Progenitor cell of endocrine pancreas (in vitro differentiated cells): Measurements from ENCODE around the gene AFG1L. TPM values are rescaled to one million over a fixed set of nuclear protein-coding genes. Genes with fewer than 3 reads are reported as not detected.
A peak's percentile ranks its signal among the peaks of the same experiment; 100 is the strongest.

Experiments
- DNase-seq: peaks from one replicate; pipeline ENCODE4 v3.0.0; 2021; ENCODE audit warnings: low spot score; ENCODE audit not compliant: unreplicated experiment
- H3K27ac Mint-ChIP-seq: 2 replicates; pipeline ENCODE4 v1.8.0; 2021; ENCODE audit warnings: mild to moderate bottlenecking, moderate library complexity, mixed read lengths
- H3K27me3 Mint-ChIP-seq: 2 replicates; pipeline ENCODE4 v1.8.0; 2021; ENCODE audit warnings: mixed read lengths
- H3K36me3 Mint-ChIP-seq: 2 replicates; pipeline ENCODE4 v1.8.0; 2022; ENCODE audit warnings: mixed read lengths; ENCODE audit not compliant: insufficient read depth
- H3K4me1 Mint-ChIP-seq: 2 replicates; pipeline ENCODE4 v1.8.0; 2021; ENCODE audit warnings: low read depth, mixed read lengths
- H3K4me3 Mint-ChIP-seq: 2 replicates; pipeline ENCODE4 v1.8.0; 2021; ENCODE audit warnings: low read depth, mild to moderate bottlenecking, moderate library complexity, mixed read lengths
- H3K9me3 Mint-ChIP-seq: 2 replicates; pipeline ENCODE4 v1.8.0; 2021; ENCODE audit warnings: low read depth, mixed read lengths
- CTCF ChIP-seq: fragments of 200-600 bp; sonication (generic); IDR thresholded peaks from one replicate; pipeline ENCODE4 v1.5.0; 2021; ENCODE audit warnings: antibody characterized with exemption, mild to moderate bottlenecking; ENCODE audit not compliant: unreplicated experiment
- total RNA-seq: library from RNA; stranded (reverse); gene quantifications from 2 replicates; pipeline ENCODE4 v1.2.1, GENCODE V29; 2021

The AFG1L gene
- total RNA-seq, 1 donor from 2014 or later: 9.6 TPM

GRCh38 chr6:108561742-108562502 is 267.1 kb downstream of the AFG1L start:
- Mint-ChIP-seq H3K36me3 (peaks cover 4% of the 10 kb centered on the region), H3K9me3 (no peaks in the 10 kb centered on the region), H3K27me3 (peaks cover 3% of the 10 kb centered on the region), H3K4me3 (peak overlapping the region; percentile 86), H3K4me1 (peaks cover 26% of the 10 kb centered on the region), H3K27ac (peak overlapping the region; percentile 93)
- peak; percentile 18 for DNase-seq
- no peak for TF ChIP-seq CTCF

- Mint-ChIP-seq H3K27ac (peak overlapping the region; percentile 68), H3K9me3 (no peaks in the 10 kb centered on the region), H3K4me3 (peak overlapping the region; percentile 86), H3K36me3 (peaks cover 5% of the 10 kb centered on the region), H3K4me1 (peaks cover 24% of the 10 kb centered on the region), H3K27me3 (peaks cover 3% of the 10 kb centered on the region)
- DNase-seq: no peak
- TF ChIP-seq CTCF: no peak
Measured at GRCh38 chr6:108562503-108562993, 267.7 kb downstream of the AFG1L start.

GRCh38 chr6:108563292-108563691 is 268.4 kb downstream of the AFG1L start:
- TF ChIP-seq CTCF: no peak
- peak overlapping the region; percentile 86 for H3K4me3 Mint-ChIP-seq

GRCh38 chr6:108564178-108564577 is 269.3 kb downstream of the AFG1L start:
- no peak for DNase-seq
- no peak overlapping the region for H3K4me3 Mint-ChIP-seq
- peaks cover 3% of the 10 kb centered on the region for H3K27me3 Mint-ChIP-seq
- TF ChIP-seq CTCF: no peak
- peaks cover 12% of the 10 kb centered on the region for H3K36me3 Mint-ChIP-seq
- H3K9me3 Mint-ChIP-seq: no peaks in the 10 kb centered on the region
- no peak overlapping the region for H3K27ac Mint-ChIP-seq
- H3K4me1 Mint-ChIP-seq: peaks cover 24% of the 10 kb centered on the region

More at GRCh38 chr6:108563292-108563691, 268.4 kb downstream of the AFG1L start:
- Mint-ChIP-seq H3K9me3 (no peaks in the 10 kb centered on the region), H3K36me3 (peaks cover 7% of the 10 kb centered on the region), H3K27me3 (peaks cover 3% of the 10 kb centered on the region), H3K27ac (no peak overlapping the region), H3K4me1 (peaks cover 24% of the 10 kb centered on the region)
- DNase-seq: no peak

- Mint-ChIP-seq H3K36me3 (peaks cover 16% of the 10 kb centered on the region), H3K9me3 (no peaks in the 10 kb centered on the region), H3K27ac (no peak overlapping the region), H3K4me3 (no peak overlapping the region), H3K4me1 (peaks cover 24% of the 10 kb centered on the region), H3K27me3 (peaks cover 3% of the 10 kb centered on the region)
- TF ChIP-seq CTCF: no peak
- DNase-seq: no peak
Measured at GRCh38 chr6:108565091-108565766, 270.4 kb downstream of the AFG1L start.
